LHCN-M2 (cell line): ENCODE data around the gene COMMD2. TPM values are rescaled to one million over a fixed set of nuclear protein-coding genes. Genes with fewer than 3 reads are reported as not detected.

Experiments
- DNase-seq: peaks from one replicate; pipeline ENCODE4 v3.0.0-alpha.2; 2012; ENCODE audit warnings: low read depth
- polyA plus RNA-seq: library from polyadenylated mRNA; unstranded; fragments of >200 nt; gene quantifications from one replicate; pipeline ENCODE4 v1.2.1, GENCODE V29; 2012; ENCODE audit warnings: missing spikeins
- total RNA-seq: library from RNA; depleted of rRNA; stranded (reverse); fragments of >200 nt; gene quantifications from 2 replicates; pipeline ENCODE4 v1.2.3, GENCODE V29; 2014; rRNA removed

COMMD2 gene
- total RNA-seq, result 24.6 and 38.8 TPM in 2 replicates
- polyA plus RNA-seq, result 15.1 TPM

GRCh38 chr3:149752051-149752787 is at the start of gene COMMD2:
Gene COMMD2 (minus strand): TSS chr3:149752489. CDS start chr3:149752444, 45 bp downstream.
- DNase-seq, result peak; percentile 85

GRCh38 chr3:149801639-149802038 is 49.4 kb upstream of the COMMD2 start:
- DNase-seq, result no peak

GRCh38 chr3:149801195-149801594 is 48.9 kb upstream of the COMMD2 start:
- no peak for DNase-seq

GRCh38 chr3:149800693-149801092 is 48.4 kb upstream of the COMMD2 start:
- DNase-seq, result no peak

- DNase-seq, result no peak
These were observed 43.7 kb upstream of the COMMD2 start for GRCh38 chr3:149796026-149796425.

GRCh38 chr3:149792452-149793270 is 40.4 kb upstream of the COMMD2 start, which contains the start of gene ANKUB1:
Gene ANKUB1 (minus strand): TSS chr3:149792554. CDS start chr3:149792366, 188 bp downstream.
- DNase-seq, result peak; percentile 33

- DNase-seq, result no peak
These were observed 38.4 kb upstream of the COMMD2 start for GRCh38 chr3:149790698-149791097.

GRCh38 chr3:149790268-149790667 is 38.0 kb upstream of the COMMD2 start:
- DNase-seq, result peak; percentile 34

- DNase-seq, result peak; percentile 59
These were observed 31.9 kb upstream of the COMMD2 start for GRCh38 chr3:149784064-149784704.

- DNase-seq, result peak; percentile 66
These were observed 31.3 kb upstream of the COMMD2 start for GRCh38 chr3:149783576-149783975.

GRCh38 chr3:149781741-149782140 is 29.5 kb upstream of the COMMD2 start:
- no peak for DNase-seq

- no peak for DNase-seq
These were observed 28.9 kb upstream of the COMMD2 start for GRCh38 chr3:149781211-149781610.

- DNase-seq, result no peak
These were observed 25.3 kb upstream of the COMMD2 start for GRCh38 chr3:149777414-149778214.

GRCh38 chr3:149776170-149776569 is 23.9 kb upstream of the COMMD2 start:
- no peak for DNase-seq

GRCh38 chr3:149772861-149773260 is 20.6 kb upstream of the COMMD2 start:
- DNase-seq, result no peak

GRCh38 chr3:149771652-149772271 is 19.5 kb upstream of the COMMD2 start:
- peak; percentile 12 for DNase-seq

GRCh38 chr3:149770246-149770645 is 18.0 kb upstream of the COMMD2 start:
- DNase-seq, result no peak

GRCh38 chr3:149768704-149769103 is 16.4 kb upstream of the COMMD2 start:
- no peak for DNase-seq

- DNase-seq, result no peak
These were observed 15.4 kb upstream of the COMMD2 start for GRCh38 chr3:149767720-149768119.

- peak; percentile 44 for DNase-seq
These were observed 13.6 kb upstream of the COMMD2 start for GRCh38 chr3:149765762-149766334.
